IMR-90 (cell line): ENCODE data around the gene CCDC88C.

Experiments
- CEBPB ChIP-seq: IDR thresholded peaks from 2 replicates; pipeline ENCODE4 v1.6.1; 2012; ENCODE audit warnings: low read depth, low read length, improper control_type of control experiment
- CHD1 ChIP-seq: IDR thresholded peaks from 2 replicates; pipeline ENCODE4 v1.6.1; 2012; ENCODE audit warnings: low read depth, low read length, improper control_type of control experiment
- CTCF ChIP-seq: conservative IDR thresholded peaks from 2 replicates; pipeline ENCODE4 v1.5.1; 2012; ENCODE audit warnings: mild to moderate bottlenecking, low read depth, low read length, improper control_type of control experiment
- ELK1 ChIP-seq: fragments of 150-350 bp; IDR thresholded peaks from 2 replicates; pipeline ENCODE4 v1.6.1; 2016; ENCODE audit warnings: low read depth, mild to moderate bottlenecking, low read length, moderate library complexity, borderline replicate concordance
- FOS ChIP-seq: fragments of 150-350 bp; IDR thresholded peaks from 2 replicates; pipeline ENCODE4 v1.6.1; 2016; ENCODE audit warnings: low read depth, low read length
- MAFK ChIP-seq: IDR thresholded peaks from 2 replicates; pipeline ENCODE4 v1.6.1; 2012; ENCODE audit warnings: low read depth, low read length, improper control_type of control experiment
- MAZ ChIP-seq: IDR thresholded peaks from 2 replicates; pipeline ENCODE4 v1.6.1; 2012; ENCODE audit warnings: low read depth, mild to moderate bottlenecking, low read length, improper control_type of control experiment, moderate library complexity, borderline replicate concordance
- MXI1 ChIP-seq: IDR thresholded peaks from 2 replicates; pipeline ENCODE4 v1.6.1; 2012; ENCODE audit warnings: low read depth, mild to moderate bottlenecking, low read length, moderate library complexity, borderline replicate concordance
- NFE2L2 ChIP-seq: fragments of 150-350 bp; IDR thresholded peaks from 2 replicates; pipeline ENCODE4 v1.6.1; 2016; ENCODE audit warnings: low read depth, mild to moderate bottlenecking, low read length
- POLR2A ChIP-seq: IDR thresholded peaks from 2 replicates; pipeline ENCODE4 v1.6.1; 2012; ENCODE audit warnings: mild to moderate bottlenecking, low read depth, low read length
- RFX5 ChIP-seq: IDR thresholded peaks from 2 replicates; pipeline ENCODE4 v1.8.0; 2012; ENCODE audit warnings: low read depth, mild to moderate bottlenecking, low read length, moderate library complexity
- SMC3 ChIP-seq: fragments of 150-350 bp; IDR thresholded peaks from 2 replicates; pipeline ENCODE4 v1.6.1; 2016; ENCODE audit warnings: low read depth, mild to moderate bottlenecking, antibody characterized with exemption, low read length, moderate library complexity
- USF2 ChIP-seq: fragments of 150-350 bp; IDR thresholded peaks from 2 replicates; pipeline ENCODE4 v1.6.1; 2017; ENCODE audit warnings: mild to moderate bottlenecking, antibody characterized with exemption, low read length, low read depth

GRCh38 chr14:91265404-91265803 lies 152.2 kb downstream of the CCDC88C start:
- TF ChIP-seq CTCF (no peak), RFX5 (no peak), CEBPB (no peak), MXI1 (no peak), POLR2A (no peak), ELK1 (no peak), NFE2L2 (no peak), MAFK (no peak), FOS (no peak), CHD1 (no peak), MAZ (no peak), USF2 (no peak), SMC3 (no peak)
